NCI-H2196 treated with DMSO at 0.1 percent for 48 hours (cell line): ENCODE measurements around the gene CATSPER3.

Experiments
- DNase-seq: peaks from one replicate; lab custom pipeline; 2025; ENCODE audit not compliant: unreplicated experiment; lab: John Stamatoyannopoulos, UW

CATSPER3 gene

DNA sequence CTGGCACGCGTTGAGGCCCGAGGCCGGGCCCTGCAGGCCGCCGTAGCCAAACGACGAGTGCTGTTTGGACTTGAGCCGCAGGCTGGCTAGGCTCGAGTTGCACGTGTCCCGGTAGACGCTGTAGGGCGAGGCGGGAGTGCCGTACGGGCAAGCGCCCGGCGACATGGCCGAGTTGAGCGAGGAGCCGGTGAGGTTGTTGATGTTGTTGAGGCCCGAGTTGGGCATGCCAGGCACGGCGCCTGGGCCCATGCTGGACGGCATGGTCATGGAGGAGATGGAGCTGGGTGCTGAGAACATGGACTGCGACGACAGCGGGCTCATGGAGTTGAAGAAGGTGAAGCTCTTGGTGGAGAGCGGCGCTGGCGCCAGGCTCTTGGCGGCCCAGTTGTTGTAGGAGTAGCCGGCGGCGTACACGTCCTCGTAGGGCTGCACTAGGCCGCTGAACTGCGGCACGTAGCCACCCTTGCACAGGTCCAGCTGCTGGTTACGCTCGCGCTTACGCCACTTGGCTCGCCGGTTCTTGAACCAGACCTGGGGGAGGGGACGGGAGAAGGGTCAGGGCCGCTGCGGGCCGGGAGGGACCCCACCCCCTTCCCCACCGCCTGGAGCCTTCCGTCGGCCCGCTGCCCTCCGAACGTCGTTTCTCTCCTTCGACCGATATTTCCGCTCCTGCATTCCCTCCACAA lies 61.2 kb downstream of the CATSPER3 start:
- no peak for DNase-seq

DNA sequence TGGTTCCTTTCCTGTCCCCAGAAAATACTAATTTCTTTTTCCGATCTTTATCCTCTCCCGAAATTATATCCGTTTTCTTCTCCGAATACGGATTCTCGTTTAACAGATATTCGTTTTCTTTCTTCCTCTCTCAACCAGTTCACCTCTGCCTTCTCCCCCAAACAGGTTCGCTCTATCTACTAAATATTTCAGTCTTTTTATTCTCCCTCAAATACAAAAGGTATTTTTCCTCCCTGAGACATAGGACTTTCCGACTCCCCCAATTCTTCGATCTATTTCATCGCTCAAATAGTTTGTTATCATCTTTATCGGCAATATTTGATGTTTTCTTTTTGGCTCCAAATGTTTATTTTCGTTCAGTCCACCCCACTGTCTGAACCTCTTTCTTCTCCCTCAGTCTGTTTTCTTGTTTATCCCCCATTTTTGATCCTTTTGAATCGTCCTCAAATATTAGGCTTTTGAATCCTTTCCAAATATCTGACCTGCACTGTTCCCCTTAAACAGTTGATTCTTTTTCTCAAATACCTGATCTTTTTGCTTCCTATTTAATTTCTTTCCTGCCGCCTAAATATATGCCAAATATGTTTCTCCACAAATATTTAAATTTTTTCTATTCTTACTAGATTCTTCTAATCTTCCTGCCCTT lies 61.9 kb downstream of the CATSPER3 start:
- no peak for DNase-seq

DNA sequence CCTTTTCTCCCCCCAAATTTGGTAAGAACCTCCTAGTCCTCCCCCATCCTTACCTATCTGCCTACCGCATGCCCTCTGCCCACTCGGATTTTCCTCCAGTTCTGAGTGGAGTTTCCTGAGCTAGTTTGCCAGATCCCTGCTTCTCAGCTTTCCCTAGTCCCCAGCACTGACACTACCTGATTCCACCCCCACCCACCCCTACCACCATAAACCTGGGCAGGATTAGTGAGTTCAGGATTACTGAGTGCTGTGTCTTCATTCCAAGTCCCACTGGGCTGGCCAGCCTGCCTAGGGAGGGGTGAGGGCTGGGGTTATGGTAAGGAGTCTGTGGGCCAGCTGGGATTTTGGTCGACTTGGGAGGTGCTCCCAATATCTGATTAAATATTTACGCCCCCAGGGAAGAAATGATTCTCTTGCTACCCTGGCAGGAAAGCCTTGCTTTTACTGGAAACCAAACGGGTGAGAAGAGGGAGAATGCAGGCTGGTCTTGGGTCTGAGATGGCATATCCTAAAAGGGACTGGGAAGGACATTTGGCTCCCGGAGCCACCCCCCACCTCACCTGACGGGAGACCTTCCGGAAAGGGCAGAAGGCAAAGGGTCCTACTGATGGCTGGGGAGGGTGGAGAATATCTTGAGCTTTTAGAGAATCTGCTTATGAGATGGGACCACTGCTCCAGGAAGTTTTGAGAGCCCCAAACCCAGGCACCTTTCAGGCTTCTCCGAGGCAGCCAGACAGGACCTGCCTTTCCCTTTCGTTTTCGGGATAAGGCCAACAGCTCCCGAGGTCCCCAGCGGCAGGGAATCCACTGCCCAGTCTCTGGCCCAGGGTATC lies 62.6 kb downstream of the CATSPER3 start:
- DNase-seq, result no peak

DNA sequence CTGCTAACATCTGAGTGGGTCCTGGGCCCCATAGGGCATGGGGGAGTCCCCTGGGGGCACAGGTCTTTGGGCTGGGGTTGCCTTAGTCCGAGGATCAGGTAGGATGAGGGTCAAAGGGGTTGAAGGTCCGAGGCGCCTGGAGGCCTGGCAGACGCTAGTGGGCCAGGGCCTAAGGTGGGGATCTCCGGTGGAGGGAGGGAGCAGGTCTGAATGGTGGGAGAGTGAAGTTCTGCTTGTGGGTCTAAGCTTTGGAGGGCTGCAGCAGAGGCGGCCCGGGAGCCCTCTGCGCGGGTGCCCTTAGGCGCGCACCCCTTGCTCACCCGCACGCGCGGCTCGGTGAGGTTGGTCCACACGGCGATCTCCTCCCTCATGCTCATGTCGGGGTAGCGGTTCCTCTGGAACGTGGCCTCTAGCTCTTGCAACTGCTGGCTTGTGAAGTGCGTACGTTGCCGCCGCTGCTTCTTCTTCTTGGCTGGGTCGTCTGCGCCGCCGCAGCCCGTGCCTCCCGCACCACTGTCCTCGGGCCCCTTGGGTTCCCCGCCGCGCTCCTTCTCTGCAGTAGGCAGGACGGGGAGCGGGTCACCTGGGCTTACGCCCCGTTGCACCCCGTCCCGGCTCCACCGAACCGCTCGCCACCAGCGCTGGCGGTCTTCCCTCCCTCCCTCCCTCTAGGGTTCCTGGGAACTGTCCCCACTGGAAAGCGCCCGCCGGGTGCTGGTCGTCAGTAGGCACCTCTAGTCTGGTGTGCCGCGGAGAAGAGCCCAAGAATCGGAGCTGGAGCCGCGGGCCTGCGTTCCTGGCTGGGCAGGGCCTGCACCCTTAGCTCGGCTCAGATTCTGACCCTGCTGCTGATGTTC lies 63.5 kb downstream of the CATSPER3 start:
- DNase-seq, result no peak

DNA sequence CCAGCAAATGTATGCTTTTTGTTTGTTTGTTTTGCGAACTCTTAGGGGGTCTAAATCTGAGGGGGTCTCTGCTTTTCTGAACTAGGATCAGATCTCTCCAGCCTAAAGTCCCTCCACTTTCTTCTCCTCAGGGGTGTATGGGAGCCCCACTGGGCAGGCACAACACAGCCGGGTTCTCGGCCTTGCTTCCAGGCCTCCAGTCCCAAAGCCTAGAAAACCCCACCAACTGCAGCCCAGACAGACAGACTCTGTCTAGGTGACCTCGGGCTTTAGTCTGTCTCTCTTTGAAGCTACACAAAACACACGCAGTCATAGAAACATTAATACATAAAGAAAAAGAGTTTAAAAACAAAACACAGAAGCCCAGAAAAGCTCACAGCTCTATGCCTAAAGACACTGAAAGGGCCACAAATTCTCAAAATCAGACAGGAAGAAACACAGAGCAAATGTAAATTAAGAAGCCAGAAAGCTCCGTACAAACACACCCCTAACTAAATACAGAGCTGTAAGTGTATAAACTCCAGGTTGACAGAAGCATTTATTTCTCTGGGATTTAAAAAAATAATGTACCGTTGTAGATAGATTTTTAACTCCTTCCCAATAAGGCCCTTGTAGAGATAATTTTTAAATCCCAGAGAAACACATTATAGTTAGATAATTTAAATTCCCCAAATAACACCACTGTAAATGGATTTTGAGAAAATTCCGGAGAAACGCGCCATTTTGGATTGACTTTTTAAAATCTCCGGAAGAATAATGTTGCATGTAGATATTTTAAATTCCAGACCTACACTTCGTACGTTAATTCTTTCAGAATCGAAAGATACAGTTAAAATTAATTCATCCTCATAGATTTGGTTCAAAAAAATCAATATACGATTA lies 64.3 kb downstream of the CATSPER3 start:
- no peak for DNase-seq

DNA sequence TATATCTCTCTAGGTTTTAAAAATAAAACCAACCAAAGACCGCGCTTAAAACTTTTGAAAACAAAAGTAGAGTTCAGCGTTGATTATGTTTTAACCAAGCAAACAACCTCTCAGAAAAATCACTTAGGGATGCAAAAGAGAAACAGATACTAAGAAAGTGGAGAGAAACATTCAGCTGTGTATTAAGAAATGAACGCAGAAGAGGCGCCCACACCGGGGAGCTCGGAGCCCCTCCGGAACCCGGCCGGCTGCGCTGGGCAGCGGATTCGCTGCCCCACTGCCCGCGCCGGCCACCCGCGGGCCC lies 64.9 kb downstream of the CATSPER3 start:
- DNase-seq, result no peak

DNA sequence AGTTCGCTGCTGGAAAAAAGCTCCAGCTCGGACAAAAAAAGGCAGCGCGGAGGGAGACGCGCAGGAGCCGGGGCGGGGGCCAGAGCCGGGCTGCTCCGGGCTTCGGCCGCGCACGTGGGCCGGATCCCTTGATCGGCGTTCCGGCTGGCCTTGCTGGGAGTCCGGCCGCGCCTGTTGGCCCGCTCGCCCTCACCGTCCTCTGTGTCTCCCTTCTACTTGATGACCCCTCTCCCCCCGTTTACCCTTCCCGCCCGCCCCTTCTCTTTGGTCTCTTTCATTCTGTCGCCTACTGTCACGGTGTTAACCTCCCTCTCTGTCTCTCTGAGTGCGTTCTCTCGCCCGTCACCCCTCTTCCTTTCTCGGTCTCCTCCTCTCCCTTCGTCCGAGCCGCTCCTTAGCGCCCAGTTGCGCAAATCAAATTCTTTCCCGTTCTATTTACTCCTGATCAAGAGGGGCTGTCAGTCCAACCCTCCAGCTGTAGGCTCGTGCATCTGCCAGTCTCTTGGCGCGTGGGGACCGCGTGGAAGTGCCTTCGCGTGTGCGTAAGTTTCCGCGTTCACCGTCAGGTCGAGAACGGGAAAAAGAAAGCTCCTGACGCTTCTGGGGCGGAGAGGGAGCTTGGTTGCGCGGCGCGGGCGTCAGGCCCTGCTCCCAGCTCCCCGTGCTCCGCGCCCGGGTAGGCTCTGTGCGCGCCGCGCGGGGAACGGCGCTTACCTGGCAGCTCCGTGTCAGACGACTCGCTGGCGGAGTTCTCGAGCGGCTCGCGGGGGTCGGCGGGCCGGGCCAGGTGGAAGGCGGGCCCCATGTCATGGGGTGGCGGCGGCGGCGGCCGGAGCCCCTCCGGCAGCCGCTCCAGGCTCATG lies 65.5 kb downstream of the CATSPER3 start:
- no peak for DNase-seq

DNA sequence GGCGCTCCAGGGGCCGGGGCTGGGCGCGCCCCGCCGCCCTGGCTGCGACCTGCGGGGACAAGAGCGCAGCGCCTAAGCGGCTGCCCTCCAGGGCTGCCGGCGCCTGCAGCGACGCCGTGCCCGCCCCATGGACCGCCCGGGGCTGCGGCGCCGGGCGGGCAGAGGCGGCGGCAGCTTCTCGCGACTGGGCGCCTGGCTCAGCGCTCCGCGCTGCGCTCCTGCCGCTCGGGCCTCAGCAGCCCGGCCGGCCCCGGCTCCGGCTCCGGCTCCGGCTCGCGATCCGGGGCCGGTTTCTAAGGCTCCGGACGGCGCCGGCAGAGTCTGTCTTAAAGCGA lies 66.2 kb downstream of the CATSPER3 start, which contains the start of gene PITX1:
PITX1 (minus strand) TSS at position 328 of the 335 bp plus-strand sequence. CDS start 347 bp downstream, outside the sequence.
- no peak for DNase-seq

DNA sequence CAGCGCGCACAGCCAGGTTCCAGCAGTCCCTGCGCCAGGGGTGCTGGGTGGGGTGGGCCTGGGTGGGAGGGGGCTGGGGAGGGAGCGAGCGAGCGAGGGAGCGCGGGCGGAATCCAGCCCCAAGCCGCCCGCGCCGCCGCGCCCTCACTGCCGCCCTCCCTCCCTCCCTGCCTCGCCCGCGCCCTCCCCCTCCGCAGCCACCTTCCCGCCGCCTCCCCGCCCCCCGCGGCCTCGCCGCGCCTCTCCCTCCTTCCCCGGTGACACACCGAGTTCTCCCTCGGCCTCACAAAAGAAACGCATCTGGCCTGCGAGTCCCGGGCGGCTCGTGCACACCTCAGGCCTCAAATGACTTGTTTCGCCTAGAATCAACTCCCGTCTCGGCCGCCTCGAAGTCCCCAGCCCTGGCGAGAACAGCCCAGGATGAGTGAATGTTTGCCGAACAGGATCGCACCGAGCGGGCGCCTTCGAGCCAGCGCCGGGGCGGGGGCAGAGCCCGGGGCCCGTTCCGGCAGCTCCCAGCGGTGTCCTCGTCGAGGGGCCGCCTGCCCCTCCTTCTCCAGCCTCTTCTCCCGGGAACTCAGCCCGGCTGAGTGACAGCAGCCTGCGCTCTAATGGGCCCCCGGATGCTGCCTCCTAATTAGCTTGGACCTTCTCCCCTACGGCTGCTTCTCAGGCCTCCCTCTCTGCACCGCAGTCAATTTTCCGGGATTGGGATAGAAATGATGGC lies 66.7 kb downstream of the CATSPER3 start:
- peak; percentile 18 for DNase-seq

DNA sequence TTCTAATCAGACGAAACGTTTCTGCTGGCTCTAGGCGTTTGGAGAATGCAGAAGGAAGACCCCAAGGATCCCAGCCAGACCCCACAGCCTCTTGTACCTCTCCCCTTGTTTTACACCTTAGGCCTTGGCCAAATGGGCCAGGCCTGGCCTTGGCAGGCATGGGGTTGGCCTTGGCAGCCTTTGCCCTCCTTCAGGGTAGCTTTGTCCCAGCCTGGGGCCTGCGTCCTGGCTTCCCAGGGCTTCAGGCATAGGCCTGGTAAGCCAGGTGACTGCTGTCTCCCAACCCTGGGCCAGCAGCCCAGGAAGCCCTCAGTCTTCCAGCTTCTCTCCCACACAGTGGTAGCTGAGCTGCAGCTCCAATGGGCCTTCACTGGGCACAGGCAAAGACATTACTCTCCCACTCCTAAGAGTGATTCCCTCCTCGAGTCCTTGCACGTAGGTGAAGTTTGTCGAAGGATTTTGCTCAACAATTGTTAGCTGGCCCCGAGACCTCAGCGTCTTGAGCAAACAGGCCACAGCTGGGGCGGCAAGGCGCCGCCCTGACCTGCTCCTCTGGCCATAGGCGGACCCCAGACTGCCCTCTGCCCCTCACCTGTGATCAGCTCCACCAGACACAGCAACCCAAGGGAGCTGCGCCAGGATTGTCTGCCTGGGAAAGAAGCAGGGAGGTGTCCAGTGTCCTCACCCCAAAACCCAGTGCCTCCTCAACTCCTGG lies 67.4 kb downstream of the CATSPER3 start:
- no peak for DNase-seq

DNA sequence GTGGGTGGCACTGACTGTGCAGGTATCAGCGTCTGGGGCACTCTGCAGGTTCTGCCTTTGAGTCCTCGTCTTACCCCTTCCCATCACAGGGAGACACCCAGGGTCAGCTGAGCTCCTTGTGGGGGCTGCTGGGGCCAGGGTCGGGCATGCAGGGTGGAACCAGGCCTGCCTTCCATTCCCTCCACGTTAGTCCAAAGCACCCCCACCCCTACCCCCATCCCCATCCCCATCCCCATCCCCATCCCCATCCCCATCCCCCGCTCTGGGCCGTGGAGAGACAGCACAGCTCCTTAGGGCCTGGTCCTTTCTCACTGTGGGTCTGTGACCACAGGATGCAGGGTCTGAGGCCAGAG lies 67.9 kb downstream of the CATSPER3 start:
- DNase-seq, result no peak

DNA sequence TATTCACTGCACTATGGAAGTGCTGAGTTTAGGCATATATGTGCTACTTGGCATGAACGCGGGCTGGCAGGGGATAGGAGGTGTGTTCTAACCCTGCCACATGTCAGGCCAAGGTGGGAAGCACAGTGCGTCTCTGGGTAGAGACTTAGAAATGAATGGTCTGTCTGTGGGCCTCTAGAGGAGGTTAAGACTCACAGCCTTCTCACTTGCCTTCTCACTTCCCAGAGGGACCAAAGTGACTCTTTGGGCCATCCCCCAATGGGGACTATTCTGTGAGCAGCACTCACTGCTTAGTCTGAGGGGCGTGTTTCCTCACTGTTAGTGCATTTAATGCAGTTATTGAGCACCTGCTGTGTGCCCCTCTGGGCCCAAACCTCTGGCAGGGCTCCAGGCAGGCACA lies 68.7 kb downstream of the CATSPER3 start:
- no peak for DNase-seq

DNA sequence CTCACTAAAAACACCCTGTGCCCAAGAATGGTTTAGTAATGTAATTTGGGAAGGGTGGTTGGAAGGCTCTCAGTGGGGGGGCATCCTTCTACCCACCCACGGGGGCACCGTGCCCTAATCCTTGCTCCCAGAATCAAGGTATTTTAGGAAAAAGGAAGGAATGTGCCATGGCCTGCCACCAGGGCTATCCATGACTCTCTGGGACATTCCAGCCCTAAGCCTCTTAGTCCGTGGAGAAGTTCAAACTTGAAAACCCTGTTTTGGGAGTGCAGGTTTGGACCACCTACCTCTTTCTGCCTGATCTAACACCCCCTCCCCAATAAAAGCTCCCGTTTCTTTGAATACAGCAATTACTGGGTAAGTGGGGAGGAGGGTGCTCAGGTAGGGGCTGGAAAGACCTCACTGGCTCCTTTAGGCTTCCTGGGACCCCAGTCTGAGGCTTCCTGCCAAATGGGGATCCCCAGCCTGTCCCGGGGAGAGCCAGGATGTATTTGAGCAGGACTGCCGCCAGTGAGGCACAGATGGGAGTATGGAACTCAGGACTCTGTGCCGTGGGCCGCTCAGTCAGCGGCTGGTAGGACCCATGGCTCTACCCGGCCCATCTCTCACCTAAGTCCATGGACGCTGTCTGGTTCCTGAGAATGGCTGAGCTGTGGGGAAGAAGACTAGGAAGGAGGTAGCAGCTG lies 70.0 kb downstream of the CATSPER3 start:
- no peak for DNase-seq

DNA sequence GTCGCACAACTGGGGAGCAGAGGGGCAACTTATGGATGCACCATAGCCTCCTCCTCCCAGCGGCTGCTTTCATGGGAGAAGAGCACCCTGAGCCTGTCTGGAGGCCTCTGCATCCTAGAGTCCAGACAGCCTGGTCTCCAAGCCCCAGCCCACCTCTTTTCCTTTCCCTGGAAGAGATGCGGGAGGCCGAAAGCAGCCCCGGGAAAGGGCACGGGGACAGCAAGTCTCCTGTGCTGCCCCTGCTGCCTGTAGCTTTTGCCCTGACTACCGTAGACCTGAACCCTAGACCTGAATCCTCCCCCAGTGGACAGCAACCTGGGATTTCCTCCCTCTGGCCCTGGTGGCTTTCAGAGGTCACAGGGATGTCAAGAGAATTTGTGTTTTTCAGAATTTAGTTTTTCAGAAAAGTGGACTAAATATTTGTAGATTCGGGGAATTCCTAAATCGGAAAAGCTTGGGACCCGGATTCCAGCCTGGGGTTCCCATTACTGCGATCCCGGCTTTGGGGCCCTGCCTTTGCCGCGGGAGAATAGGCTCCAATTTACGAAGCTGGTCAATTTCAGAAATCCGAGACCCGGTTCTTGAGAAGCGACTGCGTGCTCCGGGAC lies 70.6 kb downstream of the CATSPER3 start:
- no peak for DNase-seq

DNA sequence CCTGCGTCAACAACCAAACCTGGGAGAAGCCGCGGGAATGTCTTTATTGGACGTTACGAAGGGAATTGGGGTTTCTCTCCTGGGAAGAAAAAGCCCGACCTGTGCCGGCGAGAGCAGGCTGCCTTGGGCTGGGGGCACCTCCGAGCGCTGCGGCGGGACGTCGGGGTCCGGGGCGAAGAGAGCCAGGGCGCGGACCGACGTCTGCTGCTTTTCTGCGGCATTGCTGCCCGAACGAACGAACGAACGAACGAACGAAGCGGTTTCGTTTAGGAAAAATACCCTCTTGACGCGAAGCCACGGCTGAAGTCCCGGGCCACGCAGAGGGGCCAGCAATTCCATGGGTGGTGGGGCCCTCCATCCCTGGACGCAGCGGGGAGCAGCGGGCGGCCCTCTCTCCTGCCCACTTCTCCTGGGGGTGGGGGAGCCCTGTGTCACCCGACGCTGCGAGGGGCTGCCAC lies 71.1 kb downstream of the CATSPER3 start:
- DNase-seq, result no peak

DNA sequence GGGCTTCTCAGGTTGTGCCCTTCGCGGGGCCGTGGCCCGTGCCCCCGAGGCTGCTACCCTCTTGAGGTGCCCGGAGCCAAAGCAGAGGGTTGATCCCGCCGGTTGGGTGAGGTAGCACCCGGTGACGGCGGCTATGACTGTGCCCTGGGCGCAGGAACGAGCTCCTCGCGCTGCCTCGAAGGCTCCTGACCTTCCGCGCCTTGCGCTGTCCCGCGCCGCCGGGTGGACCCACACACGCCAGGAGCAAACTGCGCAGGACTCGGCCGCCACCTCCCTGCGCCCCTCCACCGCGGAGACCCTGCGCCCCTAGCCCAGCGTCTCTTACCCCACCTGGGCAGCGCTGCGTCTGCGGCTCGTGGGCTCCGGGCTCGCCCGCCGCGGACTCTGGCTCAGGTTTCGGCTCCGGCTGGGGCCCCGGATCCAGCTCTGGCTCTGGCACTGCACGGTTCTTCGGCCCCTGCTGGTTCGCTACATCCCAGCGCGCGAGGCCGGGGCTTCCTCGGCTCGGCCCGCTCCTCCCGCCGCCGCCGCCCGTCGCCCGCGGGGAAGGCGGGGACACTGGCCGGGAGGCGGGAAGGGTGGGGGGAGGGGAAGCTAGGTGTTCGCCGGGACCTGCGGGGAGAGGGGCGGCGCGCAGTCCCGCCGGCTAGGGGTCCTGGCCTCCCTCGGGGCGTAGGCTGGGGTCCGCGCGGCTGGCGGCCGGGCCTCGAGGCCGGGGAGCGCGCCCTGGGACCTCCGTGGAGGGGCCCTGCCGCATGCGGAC lies 71.7 kb downstream of the CATSPER3 start:
- DNase-seq, result no peak

DNA sequence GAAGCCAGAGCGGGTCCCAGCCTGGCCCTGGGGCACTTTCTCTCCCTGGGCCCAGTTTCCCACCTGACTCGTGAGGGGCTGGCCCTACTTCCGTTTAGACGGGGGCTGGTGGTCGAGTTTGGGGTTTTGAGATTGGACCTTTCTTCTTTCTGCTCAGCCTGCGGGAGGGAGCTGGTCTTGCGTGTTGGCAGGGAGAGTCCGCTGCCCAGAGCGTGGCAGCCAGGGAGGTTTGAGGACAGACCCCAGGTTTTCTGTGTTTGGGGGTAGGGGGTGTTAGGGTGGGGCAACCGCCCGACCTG lies 72.3 kb downstream of the CATSPER3 start:
- no peak for DNase-seq
